ENCODE measurements around the gene PGS1.

Gene PGS1

DNA sequence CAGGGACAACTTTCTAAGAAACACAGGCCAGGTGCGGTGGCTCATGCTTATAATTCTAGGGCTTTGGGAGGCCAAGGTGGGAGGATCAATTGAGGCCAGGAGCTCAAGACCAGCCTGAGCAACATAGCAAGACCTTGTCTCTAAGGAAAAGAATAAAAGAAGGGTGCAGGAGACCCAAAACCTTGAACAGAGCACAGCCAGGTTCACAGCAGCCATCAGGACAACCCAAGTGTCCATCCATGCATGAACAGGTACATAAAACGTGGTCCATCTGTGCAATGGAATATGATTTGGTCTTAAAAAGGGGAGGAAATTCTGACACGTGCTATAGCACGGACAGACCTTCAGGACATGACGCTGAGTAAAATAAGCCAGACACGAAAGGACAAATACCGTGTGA, 91.0 kb downstream of the PGS1 start:
- Histone ChIP-seq H3K27ac (ENCODE audit: low read depth, low read length) (no peak overlapping the region), H3K4me3 (ENCODE audit: insufficient read depth, low read length, poor library complexity, severe bottlenecking) (no peak overlapping the region), H3K9me2 (replicated peaks; ENCODE audit: insufficient read depth, low read length) (no peaks in the 10 kb centered on the region), H3K9ac (ENCODE audit: low read length) (no peak overlapping the region), H4K20me1 (ENCODE audit: low read depth, low read length) (no peaks in the 10 kb centered on the region), H2AFZ (ENCODE audit: low read depth, low read length, severe bottlenecking) (no peak overlapping the region), H3K79me2 (ENCODE audit: insufficient read depth, low read length) (no peaks in the 10 kb centered on the region), H3K9me3 (ENCODE audit: insufficient read depth, low read length) (no peaks in the 10 kb centered on the region), H3K36me3 (ENCODE audit: low read length) (no peaks in the 10 kb centered on the region), H3K27me3 (ENCODE audit: low read length) (no peaks in the 10 kb centered on the region), H3K4me2 (ENCODE audit: low read depth, low read length, poor library complexity, severe bottlenecking) (no peak overlapping the region), H3F3A (ENCODE audit: insufficient read depth) (no peaks in the 10 kb centered on the region)
- TF ChIP-seq CTCF (IDR thresholded peaks at IDR 0.05; ENCODE audit: insufficient read depth, low read length, poor library complexity, severe bottlenecking) (no peak), EZH2phosphoT487 (conservative IDR thresholded peaks at IDR 0.05; ENCODE audit: low read length) (no peak)

DNA sequence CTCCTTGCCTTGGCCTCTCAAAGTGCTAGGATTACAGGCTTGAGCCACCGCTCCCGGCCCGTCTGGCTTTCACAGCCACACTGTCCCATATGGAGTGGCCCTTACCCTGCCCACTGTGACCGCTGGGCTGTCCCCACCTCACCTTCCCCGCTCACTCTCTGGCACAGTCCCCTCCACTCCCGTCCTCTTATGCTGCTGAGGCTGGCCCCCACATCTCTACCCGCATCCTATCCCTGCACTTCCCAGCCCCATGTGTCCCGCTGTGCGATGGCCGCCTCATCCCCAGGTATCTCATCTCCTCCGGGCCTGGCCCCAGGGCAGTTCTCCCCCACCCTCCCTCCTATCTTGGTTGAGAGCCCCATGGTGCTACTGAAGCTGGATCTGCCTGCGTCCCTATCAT, 93.2 kb downstream of the PGS1 start:
- Histone ChIP-seq H3K79me2 (ENCODE audit: insufficient read depth, low read length) (no peaks in the 10 kb centered on the region), H3F3A (ENCODE audit: insufficient read depth) (no peaks in the 10 kb centered on the region), H3K9me2 (replicated peaks; ENCODE audit: insufficient read depth, low read length) (no peaks in the 10 kb centered on the region), H2AFZ (ENCODE audit: low read depth, low read length, severe bottlenecking) (no peak overlapping the region), H3K27me3 (ENCODE audit: low read length) (no peaks in the 10 kb centered on the region), H3K9me3 (ENCODE audit: insufficient read depth, low read length) (no peaks in the 10 kb centered on the region), H3K4me2 (ENCODE audit: low read depth, low read length, poor library complexity, severe bottlenecking) (no peak overlapping the region), H3K9ac (ENCODE audit: low read length) (no peak overlapping the region), H4K20me1 (ENCODE audit: low read depth, low read length) (no peaks in the 10 kb centered on the region), H3K36me3 (ENCODE audit: low read length) (no peaks in the 10 kb centered on the region), H3K4me3 (ENCODE audit: insufficient read depth, low read length, poor library complexity, severe bottlenecking) (no peak overlapping the region), H3K27ac (ENCODE audit: low read depth, low read length) (no peak overlapping the region)
- TF ChIP-seq CTCF (IDR thresholded peaks at IDR 0.05; ENCODE audit: insufficient read depth, low read length, poor library complexity, severe bottlenecking), result no peak

DNA sequence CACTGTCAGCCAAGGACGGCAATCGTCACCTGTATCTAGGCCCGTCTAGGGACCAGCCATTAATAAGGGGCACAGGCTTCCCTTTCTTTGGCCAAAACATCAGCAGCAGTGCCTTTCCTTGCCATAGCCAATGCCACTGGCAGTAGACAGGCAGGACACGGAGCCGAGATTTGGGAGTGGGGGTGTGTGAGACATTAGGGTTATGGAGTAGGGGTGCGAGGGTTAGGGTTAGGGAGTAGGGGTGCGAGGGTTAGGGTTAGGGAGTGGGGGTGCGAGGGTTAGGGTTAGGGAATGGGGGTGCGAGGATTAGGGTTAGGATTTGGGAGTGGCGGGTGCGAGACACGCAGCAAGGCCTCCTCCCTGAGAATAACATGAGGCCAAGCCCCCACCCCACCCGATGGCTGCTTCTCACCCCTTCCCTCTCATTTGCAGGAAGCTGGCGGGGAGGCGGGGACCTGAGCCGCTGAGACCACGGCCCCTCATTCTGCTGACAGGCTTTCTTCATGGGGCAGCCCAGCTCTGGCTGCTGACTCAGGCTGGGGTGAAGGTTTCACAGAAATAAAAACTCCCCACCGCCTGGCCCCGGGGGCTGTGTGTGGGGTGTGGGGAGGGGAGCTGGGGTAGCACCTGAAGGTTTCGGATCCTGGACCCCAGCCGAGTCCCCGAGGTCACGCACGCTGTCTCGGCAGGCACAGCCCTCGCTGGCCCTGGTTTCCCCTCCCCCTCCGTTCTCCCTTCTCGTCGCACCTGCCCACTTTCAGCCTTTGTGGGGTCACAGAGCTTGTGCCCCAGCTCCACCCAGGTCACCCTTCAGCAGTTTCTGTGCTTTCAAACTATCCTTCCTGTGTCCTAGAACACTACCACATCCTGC, 93.8 kb downstream of the PGS1 start:
- H3K27ac ChIP-seq (ENCODE audit: low read depth, low read length), result no peak overlapping the region
- H3K27me3 ChIP-seq (ENCODE audit: low read length), result no peaks in the 10 kb centered on the region
- no peak overlapping the region for H2AFZ ChIP-seq (ENCODE audit: low read depth, low read length, severe bottlenecking)
- H3K4me3 ChIP-seq (ENCODE audit: insufficient read depth, low read length, poor library complexity, severe bottlenecking), result no peak overlapping the region
- H3K9ac ChIP-seq (ENCODE audit: low read length), result no peak overlapping the region
- H3K9me3 ChIP-seq (ENCODE audit: insufficient read depth, low read length), result no peaks in the 10 kb centered on the region
- no peaks in the 10 kb centered on the region for H3K36me3 ChIP-seq (ENCODE audit: low read length)
- H3K79me2 ChIP-seq (ENCODE audit: insufficient read depth, low read length), result no peaks in the 10 kb centered on the region
- H3K9me2 ChIP-seq (replicated peaks; ENCODE audit: insufficient read depth, low read length), result no peaks in the 10 kb centered on the region
- H3F3A ChIP-seq (ENCODE audit: insufficient read depth), result no peaks in the 10 kb centered on the region
- TF ChIP-seq EZH2phosphoT487 (conservative IDR thresholded peaks at IDR 0.05; ENCODE audit: low read length) (no peak), CTCF (IDR thresholded peaks at IDR 0.05; ENCODE audit: insufficient read depth, low read length, poor library complexity, severe bottlenecking) (no peak)
- no peak overlapping the region for H3K4me2 ChIP-seq (ENCODE audit: low read depth, low read length, poor library complexity, severe bottlenecking)
- no peaks in the 10 kb centered on the region for H4K20me1 ChIP-seq (ENCODE audit: low read depth, low read length)
